ENCODE data around the gene BRAT1. TPM values are rescaled to one million over a fixed set of nuclear protein-coding genes. Genes with fewer than 3 reads are reported as not detected.

BRAT1 gene
- total and polyA plus RNA-seq, 2 donors (not counting 1 experiment from before 2014, with no cell fraction given), result 4.0 to 20.1 TPM

DNA sequence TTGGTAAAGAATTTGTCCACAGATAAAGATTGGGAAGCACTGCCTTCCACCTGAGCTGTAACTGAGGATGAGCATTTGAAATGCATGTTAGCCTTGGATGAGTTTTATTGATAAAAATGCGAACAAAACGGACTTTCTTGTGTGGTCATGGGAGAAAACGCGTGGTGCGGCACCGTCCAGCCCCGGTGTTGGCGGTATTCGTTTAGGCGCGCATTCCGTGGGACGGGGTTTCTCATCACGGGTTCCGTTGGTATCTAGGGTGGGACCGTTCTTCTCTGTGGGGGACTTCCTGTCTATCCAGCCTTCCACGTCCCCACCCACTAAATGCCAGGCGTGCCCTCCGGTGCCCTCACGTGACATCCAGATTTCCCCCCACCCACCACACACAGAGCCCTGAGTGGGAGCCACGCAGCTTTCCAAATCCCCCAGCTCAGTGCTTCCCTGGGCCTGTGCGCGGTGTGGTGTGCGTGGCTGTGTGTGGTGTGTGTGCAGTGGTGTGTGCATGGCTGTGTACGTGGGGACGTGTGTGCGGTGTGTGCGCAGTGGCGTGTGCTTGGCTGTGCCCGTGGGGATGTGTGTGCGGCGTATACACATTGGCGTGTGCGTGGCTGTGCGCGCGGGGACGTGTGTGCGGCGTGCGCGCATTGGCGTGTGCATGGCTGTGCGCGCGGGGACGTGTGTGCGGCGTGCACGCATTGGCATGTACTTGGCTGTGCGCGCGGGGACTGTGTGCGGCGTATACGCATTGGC lies 21.6 kb upstream of the BRAT1 start:
- Histone ChIP-seq H3K4me2 (ENCODE audit: extremely low read depth, insufficient read depth, low read length) (no peak overlapping the region), H3K9me3 (ENCODE audit: control insufficient read depth, insufficient read depth, low read depth, low read length) (no peaks in the 10 kb centered on the region), H3K27ac (ENCODE audit: insufficient read depth, low read length) (no peak overlapping the region), H3K9ac (ENCODE audit: insufficient read depth, low read length) (no peak overlapping the region), H3K4me3 (replicated peaks in 1 of 4; ENCODE audit: control extremely low read depth in 1 of 4, insufficient read depth in 1 of 4, low read depth in 3 of 4, low read length in 4 of 4) (no peak overlapping the region), H3K79me2 (ENCODE audit: control insufficient read depth, insufficient read depth, low read length) (no peaks in the 10 kb centered on the region), H3K4me1 (ENCODE audit: control insufficient read depth, extremely low read depth, insufficient read depth, low read length) (peaks cover 2% of the 10 kb centered on the region), H4K20me1 (ENCODE audit: control insufficient read depth, extremely low read depth, insufficient read depth, low read length) (no peaks in the 10 kb centered on the region), H3K27me3 (ENCODE audit: control insufficient read depth, insufficient read depth, low read length) (no peaks in the 10 kb centered on the region), H3K36me3 (ENCODE audit: control insufficient read depth, insufficient read depth, low read length) (peaks cover 2% of the 10 kb centered on the region), H2AFZ (ENCODE audit: low read length) (no peak overlapping the region)
- TF ChIP-seq EZH2 (IDR thresholded peaks at IDR 0.05; ENCODE audit: low read length, missing control alignments), result no peak
- no peak for TF ChIP-seq CTCF (conservative IDR thresholded peaks at IDR 0.05 in 1 of 2, IDR thresholded peaks at IDR 0.05 in 1 of 2; ENCODE audit: low read depth in 1 of 2, low read length in 2 of 2)
- DNase-seq (ENCODE audit: low read depth in 2 of 2), result no peak

DNA sequence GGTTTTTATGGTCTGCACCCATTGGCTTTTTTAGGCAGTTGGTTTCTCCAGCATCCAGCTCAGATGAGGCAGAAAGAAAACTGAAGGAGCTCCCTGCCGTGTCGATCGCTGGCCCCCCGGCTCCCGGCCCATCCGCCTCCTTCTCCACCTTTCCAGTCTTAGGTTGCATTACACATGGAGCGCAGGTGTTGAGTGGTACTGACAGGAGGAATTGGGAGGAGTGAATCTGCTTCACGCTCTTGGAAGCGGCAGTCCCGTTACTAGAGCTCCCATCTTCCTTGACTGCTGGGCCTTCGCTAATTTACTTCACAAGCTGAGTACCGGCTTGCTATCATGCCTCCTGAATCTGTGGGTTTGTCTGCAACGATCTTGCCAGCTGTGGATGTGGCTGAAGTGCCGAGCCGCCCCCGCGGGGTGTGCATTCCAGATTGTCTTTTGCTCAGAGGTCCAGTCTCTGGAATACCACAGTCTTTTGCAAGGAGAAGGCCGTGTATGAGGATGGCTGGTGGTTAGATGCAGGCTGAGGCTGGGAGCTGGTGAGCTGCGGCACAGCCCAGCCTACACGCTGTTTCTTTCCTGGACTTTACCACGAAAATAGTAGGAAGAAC lies 20.5 kb upstream of the BRAT1 start:
- H3K9ac ChIP-seq (ENCODE audit: insufficient read depth, low read length), result no peak overlapping the region
- H3K27ac ChIP-seq (ENCODE audit: insufficient read depth, low read length), result no peak overlapping the region
- H3K36me3 ChIP-seq (ENCODE audit: control insufficient read depth, insufficient read depth, low read length), result peaks cover 2% of the 10 kb centered on the region
- TF ChIP-seq EZH2 (IDR thresholded peaks at IDR 0.05; ENCODE audit: low read length, missing control alignments) (no peak), CTCF (conservative IDR thresholded peaks at IDR 0.05 in 1 of 2, IDR thresholded peaks at IDR 0.05 in 1 of 2; ENCODE audit: low read depth in 1 of 2, low read length in 2 of 2) (no peak)
- H3K4me1 ChIP-seq (ENCODE audit: control insufficient read depth, extremely low read depth, insufficient read depth, low read length), result peaks cover 2% of the 10 kb centered on the region
- H3K79me2 ChIP-seq (ENCODE audit: control insufficient read depth, insufficient read depth, low read length), result no peaks in the 10 kb centered on the region
- H2AFZ ChIP-seq (ENCODE audit: low read length), result no peak overlapping the region
- no peaks in the 10 kb centered on the region for H3K27me3 ChIP-seq (ENCODE audit: control insufficient read depth, insufficient read depth, low read length)
- H3K9me3 ChIP-seq (ENCODE audit: control insufficient read depth, insufficient read depth, low read depth, low read length), result no peaks in the 10 kb centered on the region
- H3K4me3 ChIP-seq (replicated peaks in 1 of 4; ENCODE audit: control extremely low read depth in 1 of 4, insufficient read depth in 1 of 4, low read depth in 3 of 4, low read length in 4 of 4), result no peak overlapping the region
- peak in 1 of 2 donors; percentile 88 for DNase-seq (ENCODE audit: low read depth in 2 of 2)
- H3K4me2 ChIP-seq (ENCODE audit: extremely low read depth, insufficient read depth, low read length), result no peak overlapping the region
- no peaks in the 10 kb centered on the region for H4K20me1 ChIP-seq (ENCODE audit: control insufficient read depth, extremely low read depth, insufficient read depth, low read length)

DNA sequence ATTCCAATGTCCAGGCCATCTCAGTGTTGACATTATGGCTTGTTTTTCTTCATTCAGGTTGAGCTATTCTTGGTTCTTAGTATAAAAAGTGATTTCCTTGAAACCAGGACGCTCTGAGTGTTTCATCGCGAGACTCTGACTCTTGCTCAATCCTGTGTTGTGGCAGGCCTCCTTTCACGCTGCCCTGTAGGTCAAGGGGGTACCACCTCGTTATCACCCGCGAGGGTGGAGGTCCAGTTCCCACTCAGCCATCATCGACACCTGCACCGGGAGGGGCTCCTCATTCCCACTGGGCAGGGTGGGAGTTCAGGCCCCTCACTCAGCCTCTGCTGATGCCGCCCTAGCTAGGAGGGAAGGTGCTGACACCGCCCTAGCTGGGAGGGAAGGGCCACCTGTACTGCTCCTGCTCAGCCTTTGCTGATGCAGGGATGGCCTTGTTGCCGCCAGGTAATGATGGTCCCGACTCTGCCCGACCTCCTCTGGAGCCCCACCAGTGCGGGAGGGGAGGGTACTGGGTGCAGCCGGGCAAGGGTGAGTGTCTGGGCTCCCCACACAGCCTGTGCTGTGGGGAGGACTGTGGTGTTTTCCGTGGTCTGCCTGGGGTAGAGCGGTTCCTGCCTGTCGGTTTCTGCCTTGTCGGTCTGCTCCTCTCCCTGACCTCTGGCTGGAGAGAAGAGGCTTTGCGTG lies 19.9 kb upstream of the BRAT1 start:
- H2AFZ ChIP-seq (ENCODE audit: low read length), result no peak overlapping the region
- no peak overlapping the region for H3K9ac ChIP-seq (ENCODE audit: insufficient read depth, low read length)
- TF ChIP-seq CTCF (conservative IDR thresholded peaks at IDR 0.05 in 1 of 2, IDR thresholded peaks at IDR 0.05 in 1 of 2; ENCODE audit: low read depth in 1 of 2, low read length in 2 of 2) (no peak), EZH2 (IDR thresholded peaks at IDR 0.05; ENCODE audit: low read length, missing control alignments) (no peak)
- H3K27ac ChIP-seq (ENCODE audit: insufficient read depth, low read length), result no peak overlapping the region
- no peaks in the 10 kb centered on the region for H3K27me3 ChIP-seq (ENCODE audit: control insufficient read depth, insufficient read depth, low read length)
- H3K79me2 ChIP-seq (ENCODE audit: control insufficient read depth, insufficient read depth, low read length), result no peaks in the 10 kb centered on the region
- no peak overlapping the region for H3K4me3 ChIP-seq (replicated peaks in 1 of 4; ENCODE audit: control extremely low read depth in 1 of 4, insufficient read depth in 1 of 4, low read depth in 3 of 4, low read length in 4 of 4)
- H3K4me1 ChIP-seq (ENCODE audit: control insufficient read depth, extremely low read depth, insufficient read depth, low read length), result peaks cover 2% of the 10 kb centered on the region
- H3K4me2 ChIP-seq (ENCODE audit: extremely low read depth, insufficient read depth, low read length), result no peak overlapping the region
- no peak for DNase-seq (ENCODE audit: low read depth in 2 of 2)
- H4K20me1 ChIP-seq (ENCODE audit: control insufficient read depth, extremely low read depth, insufficient read depth, low read length), result no peaks in the 10 kb centered on the region
- peaks cover 2% of the 10 kb centered on the region for H3K36me3 ChIP-seq (ENCODE audit: control insufficient read depth, insufficient read depth, low read length)
- no peaks in the 10 kb centered on the region for H3K9me3 ChIP-seq (ENCODE audit: control insufficient read depth, insufficient read depth, low read depth, low read length)

Data from fibroblast of lung (primary cell).